Left lobe of liver (tissue), 2 donors: Measurements from ENCODE around the gene ZNF407. TPM values are rescaled to one million over a fixed set of nuclear protein-coding genes. Genes with fewer than 3 reads are reported as not detected.

Source experiments
- ATAC-seq: fragments of 200-7000 bp; cut with Tn5 transposase; one replicate; pipeline ENCODE4 v1.9.1; 2020; ENCODE audit warnings: mild to moderate bottlenecking, moderate library complexity
- DNase-seq: peaks from one replicate; pipeline ENCODE4 v3.0.0-alpha.2; 2020; ENCODE audit warnings: low spot score
- total RNA-seq: library from RNA; stranded (reverse); gene quantifications from one replicate; pipeline ENCODE4 v1.2.1, GENCODE V29; 2021
- donor health status: DM: no; HTN: no; CAD: no; lungs with moderate emphysema.
- donor health status: DM: no; HTN: yes; CAD: no.

Gene ZNF407
- total RNA-seq, 1 donor from 2014 or later: 4.9 TPM

DNA sequence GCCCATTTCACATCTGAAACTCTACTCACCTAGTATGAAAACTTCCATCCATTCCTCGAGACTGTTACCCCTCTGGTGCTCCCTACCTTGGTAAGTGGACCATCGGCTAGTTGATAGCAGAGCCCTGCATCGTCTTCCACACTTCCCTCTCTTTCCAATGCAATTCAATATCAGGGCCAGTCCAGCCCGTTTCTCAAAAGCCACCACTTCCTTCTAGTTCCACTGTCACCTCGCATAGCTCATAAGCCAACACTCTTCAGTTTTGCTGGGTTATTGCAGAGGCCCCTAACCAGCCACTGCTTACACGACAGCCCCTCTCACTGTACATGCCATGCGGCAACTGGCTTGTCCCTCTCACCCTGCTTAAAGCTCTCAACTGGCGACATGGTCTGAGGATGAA lies 10.2 kb upstream of the ZNF407 start:
- ATAC-seq (no peak), DNase-seq (no peak)

DNA sequence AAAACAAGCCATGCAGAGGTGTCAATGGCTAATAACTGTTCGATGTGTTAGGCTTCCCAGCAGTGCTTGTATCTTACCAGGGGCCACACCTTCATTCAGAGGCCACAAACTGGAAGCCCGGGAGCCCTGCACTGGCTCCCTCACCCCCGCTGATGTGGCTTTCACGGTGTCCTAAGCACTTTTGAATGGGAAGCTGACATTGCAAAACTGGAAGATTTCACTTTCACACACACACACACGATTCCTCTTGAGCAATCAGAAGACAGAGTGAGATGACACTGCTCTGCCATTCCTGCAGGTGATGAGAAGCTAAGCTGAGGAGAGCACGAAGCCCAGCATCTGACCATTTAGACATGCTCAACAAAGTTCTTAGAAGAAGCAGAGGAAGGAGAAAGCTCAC lies 8.6 kb upstream of the ZNF407 start:
- no peak for DNase-seq
- ATAC-seq: peak; percentile 88

DNA sequence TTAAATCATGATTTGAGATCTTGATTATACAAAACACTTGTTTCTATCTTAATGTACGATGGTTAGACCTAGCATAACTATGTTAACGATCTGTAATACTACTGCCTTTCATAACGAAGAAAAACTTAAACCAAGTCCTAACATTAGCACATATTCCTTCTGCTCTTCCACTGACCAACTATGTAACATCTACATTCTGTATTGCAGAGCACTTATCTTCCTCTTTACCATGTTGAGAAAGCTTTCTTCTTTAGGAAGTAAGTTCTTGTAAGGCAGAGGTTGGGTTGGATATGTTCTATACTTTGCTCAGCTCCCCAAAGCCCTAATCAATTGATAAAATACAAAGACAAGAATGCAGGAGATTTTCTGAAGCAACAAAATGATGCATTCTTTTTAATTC lies 7.9 kb upstream of the ZNF407 start:
- DNase-seq (no peak), ATAC-seq (no peak)

DNA sequence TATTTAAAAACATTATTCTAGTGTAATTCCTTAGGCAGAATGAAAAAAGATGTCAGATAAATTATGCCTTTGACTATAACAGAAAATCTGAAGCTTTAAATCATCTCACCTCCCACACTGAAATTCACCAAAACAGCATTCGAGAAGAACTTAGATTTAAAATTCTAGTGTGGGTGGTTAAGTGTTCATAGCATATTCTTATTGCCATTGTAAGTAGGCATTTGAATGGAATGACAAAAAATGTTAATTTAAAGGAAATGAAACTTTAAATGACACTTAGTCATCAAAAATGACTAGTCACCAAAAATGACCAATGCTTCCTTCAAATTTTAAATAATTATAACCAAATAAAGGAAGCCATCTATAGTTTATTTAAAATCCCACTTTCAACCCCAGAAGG lies 7.0 kb upstream of the ZNF407 start:
- ATAC-seq: no peak
- DNase-seq: no peak

DNA sequence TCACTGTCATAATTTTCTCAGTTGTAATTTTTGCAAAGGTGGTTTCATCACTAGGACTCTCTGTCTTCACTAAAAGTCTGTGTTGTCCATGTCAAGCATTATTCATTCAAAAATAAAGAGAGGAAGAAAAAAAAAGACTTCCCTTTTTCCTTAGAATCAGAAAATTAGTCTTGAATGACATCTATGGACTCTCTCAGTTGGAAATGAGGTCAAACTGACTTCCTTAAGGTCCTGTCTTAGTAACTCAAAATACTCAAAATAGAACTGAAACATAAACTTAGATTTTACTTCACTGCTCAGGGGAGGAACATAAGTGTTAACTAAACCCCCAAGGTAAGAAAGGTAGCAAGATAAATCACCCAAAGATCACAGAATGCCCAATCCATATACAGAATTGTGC lies 2.2 kb upstream of the ZNF407 start:
- DNase-seq (no peak), ATAC-seq (no peak)

DNA sequence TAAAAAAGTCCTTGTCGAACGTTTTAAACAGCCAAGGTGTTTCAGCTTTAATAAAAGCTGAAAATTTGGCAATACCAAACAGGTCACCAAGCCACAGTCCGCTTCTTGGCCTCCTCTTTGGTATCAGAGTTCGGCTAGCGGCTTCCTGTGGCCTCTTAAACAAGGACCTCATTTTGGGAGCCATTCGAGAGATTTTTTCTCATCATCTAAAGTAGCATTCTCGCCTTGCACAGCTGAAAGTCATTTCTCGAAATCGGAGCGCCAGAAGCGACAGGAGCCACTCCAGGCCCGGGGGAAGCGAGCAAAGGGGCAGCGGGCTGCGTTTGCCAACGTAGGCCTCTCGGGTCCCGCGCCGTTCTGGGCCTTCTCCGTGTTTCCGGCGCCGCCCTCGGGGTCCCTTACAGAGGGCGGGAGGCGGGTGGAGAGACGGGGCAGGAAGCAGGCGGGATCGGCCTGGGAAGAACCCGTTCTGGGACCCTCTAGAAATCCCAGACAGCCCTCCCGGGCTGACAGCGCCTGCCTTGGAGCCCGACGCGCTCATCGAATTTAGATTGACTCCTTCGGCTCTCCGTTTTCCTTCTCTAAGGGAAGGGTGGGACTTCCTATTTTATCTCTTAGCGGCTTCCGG lies 522 bp upstream of the ZNF407 start:
- DNase-seq: peak; percentile 80
- ATAC-seq: peak; percentile 65

DNA sequence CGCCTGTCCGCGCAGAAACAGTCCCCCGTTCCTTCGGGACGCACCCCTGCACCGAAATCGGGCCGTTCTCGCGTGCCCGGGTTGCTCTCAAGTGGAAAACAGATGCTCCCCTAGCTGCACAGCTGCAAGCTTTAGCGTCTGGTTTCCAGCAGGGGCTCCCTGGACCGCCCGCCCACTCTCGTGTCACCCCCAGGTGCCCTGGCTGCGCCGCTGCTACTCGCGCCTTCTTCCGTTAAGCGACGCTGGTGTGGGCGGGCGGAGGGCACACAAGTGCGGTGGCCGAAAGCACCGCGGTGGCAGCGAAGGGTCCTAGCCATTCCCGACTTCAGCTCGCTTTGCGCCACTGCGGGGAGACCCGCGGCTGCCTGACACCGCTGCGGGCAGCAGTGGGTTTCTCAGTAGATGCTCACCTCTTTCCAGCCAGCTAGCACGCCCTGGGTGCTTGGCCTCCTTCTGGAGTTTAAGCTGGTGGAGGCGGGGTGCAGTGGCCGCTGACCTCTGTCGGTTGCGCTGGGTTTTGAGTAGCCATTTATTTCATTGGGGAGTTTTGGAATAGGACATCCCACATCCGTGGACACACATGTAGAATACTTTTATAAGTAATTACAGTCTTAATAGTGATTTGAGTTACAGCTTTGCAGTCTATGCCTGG lies 806 bp downstream of the ZNF407 start:
- DNase-seq (peak; percentile 63), ATAC-seq (peak; percentile 61)

DNA sequence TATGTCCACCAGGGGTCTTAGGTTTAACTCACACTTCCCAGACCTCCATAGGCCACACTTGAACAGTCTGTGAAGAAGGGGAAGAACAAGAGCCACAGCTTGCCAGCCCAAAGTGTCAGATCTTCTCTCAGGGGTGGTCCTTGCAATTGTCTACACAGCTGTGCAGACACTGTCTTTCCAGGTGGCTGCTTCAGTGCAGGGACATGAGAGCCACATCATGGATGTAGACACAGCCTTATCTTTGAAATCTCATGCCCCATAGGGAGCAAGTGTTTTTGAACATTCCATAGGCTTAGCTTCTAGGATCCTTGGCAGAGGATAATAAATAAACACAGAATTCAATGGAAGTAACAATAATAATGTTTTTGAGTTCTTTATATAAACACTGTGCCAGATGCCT lies 6.7 kb downstream of the ZNF407 start:
- DNase-seq: no peak
- no peak for ATAC-seq

DNA sequence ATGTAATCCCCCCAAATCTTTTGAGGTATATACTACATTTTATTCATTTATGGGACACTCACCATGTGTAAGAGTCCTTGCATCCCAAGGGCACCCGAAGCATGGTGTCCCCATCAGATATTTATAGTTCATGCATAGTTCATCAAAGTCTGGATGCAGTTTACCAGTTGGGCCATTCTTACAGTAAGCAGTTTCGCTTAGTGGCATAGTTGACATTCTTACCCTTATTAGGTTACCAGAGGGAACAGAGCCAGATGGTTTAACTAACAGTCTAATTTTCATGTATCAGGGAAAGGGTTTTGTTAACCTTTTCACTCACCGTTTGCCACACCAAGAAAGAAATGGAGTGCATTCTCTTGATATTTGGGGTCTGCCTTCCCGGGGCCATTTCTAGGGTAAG lies 7.1 kb downstream of the ZNF407 start:
- ATAC-seq: no peak
- no peak for DNase-seq

DNA sequence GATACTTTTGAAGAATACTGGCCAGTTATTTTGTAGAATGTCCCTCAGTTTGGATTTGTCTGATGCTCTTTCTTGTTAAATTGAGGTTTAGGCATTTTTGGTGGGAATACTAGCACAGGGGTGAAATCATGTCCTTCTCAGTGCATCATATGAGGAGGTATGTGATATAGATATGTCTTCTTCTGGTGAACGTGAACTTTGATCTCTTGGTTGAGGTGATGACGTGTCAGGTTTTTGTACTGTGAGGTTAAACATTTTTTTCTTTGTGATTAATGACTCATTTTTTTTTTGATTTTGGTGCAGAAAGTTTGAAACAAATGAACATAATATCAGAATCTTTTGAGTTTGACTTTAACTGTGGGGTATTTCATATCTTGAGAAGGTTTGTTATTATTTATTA lies 11.0 kb downstream of the ZNF407 start:
- ATAC-seq (no peak), DNase-seq (no peak)

DNA sequence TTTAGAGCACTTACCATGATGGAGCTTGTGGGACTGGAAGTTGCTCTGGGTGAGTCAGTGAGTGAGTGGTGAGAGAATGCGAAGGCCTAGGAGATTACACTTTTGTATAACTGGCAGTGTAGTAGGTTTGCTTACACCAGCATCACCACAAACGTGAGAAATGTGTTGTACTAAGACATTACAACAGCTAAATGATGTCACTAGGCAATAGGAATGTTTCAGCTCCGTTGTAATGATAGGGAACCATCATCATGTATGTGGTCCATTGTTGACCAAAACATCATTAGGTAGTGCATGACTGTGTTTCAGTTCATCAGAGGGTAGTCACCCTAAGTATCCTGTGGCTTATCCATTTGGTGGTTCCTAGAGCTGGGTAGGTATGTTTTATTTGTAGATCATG lies 11.9 kb downstream of the ZNF407 start:
- ATAC-seq: no peak

DNA sequence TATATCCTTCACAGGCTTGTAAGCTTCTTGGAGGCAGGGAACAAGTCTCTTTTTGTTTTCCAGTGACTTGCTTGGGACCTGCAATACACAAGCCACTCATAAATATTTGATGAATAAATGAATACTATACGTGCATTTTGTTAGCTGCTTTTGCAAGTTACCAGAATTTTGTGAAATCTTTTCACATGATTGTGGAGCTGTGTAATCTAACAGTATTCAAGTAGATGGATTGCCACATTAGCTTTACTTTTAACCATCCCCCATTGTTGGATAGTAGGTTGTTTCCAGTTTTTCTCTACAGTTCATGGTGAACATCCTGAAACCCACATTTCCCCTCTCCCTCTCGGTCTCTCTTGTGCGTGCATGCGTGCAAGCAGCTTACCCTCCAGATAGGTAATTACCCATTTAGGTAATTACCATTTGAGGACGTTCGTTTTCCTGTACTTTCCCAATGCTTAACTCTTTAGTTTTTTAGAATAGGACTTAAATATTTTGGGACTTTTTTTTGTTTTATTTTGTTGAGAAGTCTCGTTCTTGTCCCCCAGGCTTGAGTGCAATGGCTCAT lies 12.5 kb downstream of the ZNF407 start:
- ATAC-seq: no peak
- DNase-seq: no peak

More for the DNA sequence above, 11.9 kb downstream of the ZNF407 start:
- no peak for DNase-seq

DNA sequence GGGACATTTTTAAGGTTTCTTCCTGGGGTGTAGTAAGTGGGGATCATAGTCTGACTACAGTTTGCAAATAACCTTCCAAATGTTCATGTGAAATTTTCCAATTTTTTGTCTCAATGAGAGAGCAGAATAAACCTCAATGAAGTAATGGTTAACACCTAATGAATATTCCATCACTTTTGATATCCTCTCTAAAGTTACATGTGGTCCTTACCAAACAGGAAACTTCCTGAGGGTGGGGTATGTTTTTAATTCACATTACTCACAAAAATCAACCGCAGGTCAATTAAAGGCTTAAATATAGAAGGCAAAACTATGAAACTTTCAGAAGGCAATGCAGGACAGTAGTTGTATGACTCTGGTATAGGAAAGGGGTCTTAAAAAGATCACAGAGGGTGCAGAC lies 13.2 kb downstream of the ZNF407 start:
- DNase-seq (no peak), ATAC-seq (no peak)

DNA sequence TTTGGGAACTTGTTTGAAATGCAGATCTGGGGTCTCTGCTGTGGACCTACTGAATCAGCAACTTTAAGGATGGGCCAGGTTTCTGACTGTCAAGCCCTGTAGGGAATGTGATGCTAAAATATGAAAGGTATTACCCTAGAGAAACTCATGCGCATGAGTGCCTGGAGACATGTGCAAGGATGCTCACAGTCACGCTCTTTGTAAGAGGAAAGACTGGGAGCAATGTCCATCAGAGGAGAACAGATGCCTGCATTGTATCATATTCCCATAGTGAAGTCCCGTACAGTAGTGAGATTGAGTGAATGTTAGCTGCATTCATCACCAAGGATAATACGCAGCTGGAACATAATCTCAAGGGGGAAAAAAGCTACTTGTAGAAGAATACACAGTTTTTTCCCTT lies 14.1 kb downstream of the ZNF407 start:
- no peak for DNase-seq
- no peak for ATAC-seq

DNA sequence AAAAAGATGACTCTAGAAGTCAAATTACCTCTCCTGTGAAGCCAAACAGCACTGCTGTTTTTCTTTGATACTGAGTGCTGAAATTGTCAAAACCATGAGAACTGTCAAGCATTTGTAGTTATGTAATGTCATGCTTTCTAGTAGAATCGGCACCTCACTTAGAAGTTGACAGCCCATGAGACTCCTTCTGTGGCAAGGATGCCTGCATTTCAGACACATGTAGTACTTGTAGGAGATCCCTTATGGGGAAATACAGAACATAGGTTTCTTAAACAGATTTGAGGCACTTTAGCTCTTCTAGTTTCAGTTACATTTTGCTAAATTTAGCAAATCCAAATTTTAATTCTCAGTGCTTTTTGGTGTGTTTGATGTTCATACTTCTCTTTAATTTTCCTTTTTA lies 15.7 kb downstream of the ZNF407 start:
- DNase-seq (no peak), ATAC-seq (no peak)

DNA sequence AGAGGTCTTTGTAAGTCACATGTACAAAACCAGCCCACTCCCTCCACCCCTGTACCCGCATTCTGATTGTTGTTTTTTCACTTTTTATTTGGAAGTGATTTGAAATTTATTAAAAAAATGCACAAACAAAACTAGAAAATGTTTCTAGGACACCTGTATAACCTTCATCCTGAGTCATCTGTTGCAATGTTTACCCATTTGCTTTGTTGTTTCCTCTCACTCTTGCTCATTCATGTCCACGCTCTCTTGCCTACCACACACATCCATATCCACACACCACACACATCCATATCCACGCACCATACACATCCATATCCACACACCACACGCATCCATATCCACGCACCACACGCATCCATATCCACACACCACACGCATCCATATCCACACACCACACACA lies 18.8 kb downstream of the ZNF407 start:
- no peak for ATAC-seq

DNA sequence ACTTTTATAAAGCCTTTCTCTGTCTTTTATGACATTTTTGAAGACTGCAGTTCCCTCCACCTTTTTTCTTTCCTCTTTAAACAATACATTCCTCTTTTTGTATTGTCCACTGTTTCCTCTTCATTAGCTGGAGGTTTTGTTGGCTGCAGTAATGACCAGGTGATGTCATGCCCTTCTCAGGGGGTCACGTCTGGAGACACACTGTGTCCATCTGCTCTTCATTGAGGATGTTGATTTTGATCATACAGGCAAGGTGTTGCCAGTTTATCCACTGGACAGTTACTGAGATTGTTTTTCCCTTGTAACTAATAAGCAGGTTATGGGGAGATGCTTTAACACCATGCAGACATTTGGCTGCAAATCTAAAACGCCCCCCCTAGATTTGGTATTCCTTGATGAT lies 19.8 kb downstream of the ZNF407 start:
- no peak for ATAC-seq
- no peak for DNase-seq

More for the DNA sequence above, 18.8 kb downstream of the ZNF407 start:
- DNase-seq: no peak

DNA sequence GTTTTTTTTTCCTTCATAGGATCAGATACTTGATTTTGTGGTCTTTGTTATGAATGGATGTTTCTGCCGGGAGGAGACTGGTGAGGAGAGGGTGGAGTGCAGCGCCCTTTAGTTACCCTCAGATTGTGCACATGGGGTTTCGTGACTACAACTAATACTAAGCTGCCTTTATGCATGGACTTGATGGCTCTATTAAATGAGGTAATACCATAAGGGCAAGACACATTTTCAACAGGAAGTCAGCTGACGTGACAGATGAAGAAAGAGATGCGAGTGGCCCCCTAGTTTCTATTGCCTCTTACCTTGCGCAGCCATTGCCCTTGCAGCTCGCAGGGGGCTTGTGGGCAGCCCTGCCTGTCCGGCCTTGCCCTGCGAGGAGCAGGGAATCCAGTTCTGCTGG lies 24.4 kb downstream of the ZNF407 start:
- ATAC-seq: no peak
- no peak for DNase-seq

DNA sequence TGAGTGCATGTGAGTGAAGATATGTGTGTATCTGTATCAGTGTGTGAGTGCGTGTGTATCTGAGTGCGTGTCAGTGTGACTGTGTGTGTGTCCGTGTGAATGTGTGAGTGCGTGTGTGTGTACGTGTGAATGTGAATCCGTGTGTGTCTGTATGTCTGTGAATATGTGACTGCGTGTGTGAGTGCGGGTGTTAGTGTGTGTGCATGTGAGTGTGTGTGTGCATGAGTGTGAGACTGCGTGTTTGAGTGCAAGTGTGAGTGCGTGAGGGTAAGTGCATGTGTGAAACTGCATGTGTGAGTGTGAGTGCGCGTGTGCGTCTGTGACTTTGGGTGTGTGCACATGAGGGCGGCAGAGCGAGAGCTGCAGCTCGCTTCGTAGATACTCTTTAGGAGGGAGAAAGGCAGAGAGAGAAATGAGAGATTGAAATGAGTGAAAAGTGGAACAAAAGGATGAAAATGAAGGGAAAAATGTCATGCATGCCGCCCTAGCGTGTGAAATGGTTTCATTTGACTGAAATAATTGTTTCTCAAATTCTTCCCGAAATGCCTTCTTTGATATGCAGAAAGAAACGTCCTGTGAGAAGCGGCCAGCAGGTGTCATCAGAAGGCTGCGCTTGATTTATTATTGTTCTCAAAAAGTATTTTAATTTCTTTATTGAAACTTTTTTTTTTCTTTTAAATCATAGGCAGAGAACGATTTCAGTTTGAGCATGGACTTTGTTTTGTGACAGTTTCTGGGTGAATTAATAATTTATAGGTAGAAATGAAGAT lies 25.6 kb downstream of the ZNF407 start:
- no peak for ATAC-seq
- DNase-seq: no peak

DNA sequence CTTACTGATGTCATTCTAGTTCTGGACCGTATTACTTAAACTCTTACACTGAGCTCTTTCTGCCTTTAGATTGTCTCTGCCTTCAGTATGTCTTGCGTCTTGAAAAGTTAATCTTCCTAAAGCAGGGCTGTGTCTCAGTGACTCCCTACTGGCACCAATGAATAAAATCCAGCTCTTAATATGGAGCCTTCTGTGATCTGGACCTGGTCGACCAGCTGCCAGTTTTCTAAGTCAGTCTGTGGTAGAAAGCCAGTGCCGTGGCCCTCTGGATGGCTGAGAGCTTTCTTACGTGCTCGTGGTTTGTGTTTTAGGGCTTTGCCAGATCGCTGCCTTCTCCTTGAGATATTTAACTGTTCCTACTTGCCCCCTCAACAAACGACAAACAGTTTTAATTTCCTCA lies 26.8 kb downstream of the ZNF407 start:
- DNase-seq (no peak), ATAC-seq (no peak)

DNA sequence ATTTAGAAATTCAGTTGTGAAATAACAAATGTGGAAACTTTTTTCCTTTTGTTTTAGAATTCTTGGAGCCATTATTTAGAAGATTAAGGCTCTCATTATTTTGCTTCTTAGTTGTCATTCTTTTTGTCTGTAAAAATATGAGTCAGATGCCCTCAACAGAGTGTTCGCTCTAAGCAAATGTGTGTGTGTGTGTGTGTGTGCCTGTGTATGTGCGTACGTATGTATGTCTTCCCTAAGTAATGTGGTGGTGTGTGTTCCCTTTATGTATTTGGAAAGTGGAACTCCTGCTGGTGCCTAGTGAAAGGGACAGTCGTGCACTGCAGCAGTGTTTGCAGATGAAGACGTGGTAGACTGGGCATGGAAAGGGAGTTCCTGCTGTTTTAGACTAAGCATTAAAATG lies 27.5 kb downstream of the ZNF407 start:
- DNase-seq (no peak), ATAC-seq (no peak)
